Psoas muscle (tissue), 8 donors: ENCODE measurements around the gene USP30. TPM values are rescaled to one million over a fixed set of nuclear protein-coding genes. Genes with fewer than 3 reads are reported as not detected.

Experiments
- ATAC-seq, 4 donors: fragments of 200-7000 bp; cut with Tn5 transposase; one replicate each; pipeline ENCODE4 v1.9.1; 2020; ENCODE audit warnings: moderate library complexity in 3 of 4, mild to moderate bottlenecking in 2 of 4
- DNase-seq, 2 donors: peaks; one replicate each; pipeline ENCODE4 v3.0.0-alpha.2; 2020
- H3K27ac ChIP-seq: fragments of 200-600 bp; one replicate; pipeline ENCODE4 v1.8.0; 2022
- H3K27me3 ChIP-seq, 3 donors: fragments of 200-600 bp in 1 of 3; one replicate each; pipeline versions ENCODE4 v1.6.1 to v1.8.0; 2013 to 2022; ENCODE audit warnings: low read length in 2 of 3, mild to moderate bottlenecking in 2 of 3, moderate library complexity in 1 of 3; ENCODE audit not compliant: insufficient read depth in 3 of 3
- H3K36me3 ChIP-seq, 2 donors: fragments of 200-600 bp in 1 of 2; one replicate each; pipeline versions ENCODE4 v1.6.1 to v1.8.0; 2013 to 2022; ENCODE audit warnings: low read depth in 1 of 2, mild to moderate bottlenecking in 1 of 2, moderate library complexity in 1 of 2; ENCODE audit not compliant: insufficient read depth in 1 of 2
- H3K4me1 ChIP-seq: fragments of 200-600 bp; one replicate; pipeline ENCODE4 v1.8.0; 2022
- H3K4me3 ChIP-seq: fragments of 200-600 bp; one replicate; pipeline ENCODE4 v1.8.0; 2022; ENCODE audit warnings: mild to moderate bottlenecking
- H3K9me3 ChIP-seq: fragments of 200-600 bp; one replicate; pipeline ENCODE4 v1.8.0; 2022
- CTCF ChIP-seq: fragments of 200-600 bp; IDR thresholded peaks from one replicate; pipeline ENCODE4 v1.8.0; 2022; ENCODE audit warnings: antibody characterized with exemption
- WGBS, 3 donors: extraction: QIAGEN DNeasy Blood & Tissue Kit; methylation state at CpG; one replicate each; pipeline versions ENCODE4 v1.1.6 to v1.1.7; 2013; 5-methylcytosine and 5-hydroxymethylcytosine counted together
- intact Hi-C, 2 donors: fragments of 100-400 bp; cut with DNase I; formaldehyde crosslinking; loops; one replicate each; pipeline versions ENCODE4 v1.11.0 to v1.14.2; 2022
- polyA plus RNA-seq, 3 donors: library from polyadenylated mRNA; stranded (reverse); fragments of 200-250 nt; gene quantifications; one replicate each; pipeline ENCODE4 v1.2.3, GENCODE V29; 2013
- total RNA-seq, 4 donors: library from RNA; stranded (reverse); fragmentation: NEBNext Ultra II Directional in 2 of 4; extraction: Animal tissue kit (Norgen Biotek cat#: 25700) in 2 of 4; gene quantifications; one replicate each; pipeline versions ENCODE4 v1.2.1 to v1.2.4, GENCODE V29; 2021 to 2023
- donor health status: healthy with polysubstance abuse.
- donor health status: DM: no; HTN: no; CAD: no; lungs with moderate emphysema.
- donor health status: Bipolar disorder and iron deficiency.
- donor health status: healthy.
- donor health status: DM: yes; HTN: yes; CAD: no.
- donor health status: DM: no; HTN: no; CAD: no.
- donor health status: DM: no; HTN: no; CAD: no.
- donor health status: DM: yes; HTN: yes; CAD: no.

The USP30 gene
- total and polyA plus RNA-seq, 7 donors, result 4.7 to 14.6 (median 10.9) TPM

DNA sequence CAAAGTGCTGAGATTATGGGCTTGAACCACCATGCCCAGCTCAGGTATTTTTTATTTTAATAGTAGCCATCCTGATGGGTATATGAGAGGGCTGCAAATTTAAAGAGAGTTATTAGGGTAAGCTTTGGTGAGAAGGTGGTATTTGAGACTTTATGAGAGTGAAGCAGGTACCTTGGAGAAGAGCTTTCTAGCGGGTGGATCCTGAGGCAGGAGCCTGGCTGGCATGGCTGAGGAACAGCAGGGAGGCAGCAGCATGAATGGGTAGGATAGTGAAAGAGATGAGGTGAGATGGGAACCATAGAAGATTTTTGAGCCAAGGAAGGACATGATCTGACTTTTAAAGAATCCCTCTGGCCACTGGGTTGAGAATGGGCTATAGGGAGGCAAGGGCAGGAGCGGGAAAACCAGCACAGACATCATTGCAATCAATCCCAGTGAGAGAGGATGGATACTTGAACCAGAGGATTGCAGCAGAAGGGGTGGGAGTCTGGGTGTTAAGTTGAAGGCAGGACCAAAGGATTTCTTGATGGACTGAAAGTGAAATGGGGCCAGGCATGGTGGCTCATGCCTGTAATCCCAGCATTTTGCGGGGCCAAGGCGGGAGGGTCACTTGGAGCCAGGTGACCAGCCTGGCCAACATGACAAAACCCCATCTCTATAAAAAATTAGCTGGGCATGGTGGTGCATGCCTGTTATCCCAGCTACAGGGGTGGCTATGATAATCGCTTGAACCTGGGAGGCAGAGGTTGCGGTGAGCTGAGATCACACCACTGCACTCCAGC lies 37.2 kb upstream of the USP30 start:
- Histone ChIP-seq H3K27me3 (peaks cover 0 to 6% (median 0%) of the 10 kb centered on the region in 3 donors), H3K4me3 (no peak overlapping the region), H3K27ac (no peak overlapping the region), H3K4me1 (no peaks in the 10 kb centered on the region), H3K36me3 (no peaks in the 10 kb centered on the region), H3K9me3 (no peaks in the 10 kb centered on the region)
- DNase-seq, result no peak
- TF ChIP-seq CTCF, result no peak
- ATAC-seq, result no peak
- intact Hi-C loops, result no loop called here
- WGBS, 3 donors, result 86 to 91% (median 89%) methylated on average over 6 of the region's 6 CpGs

DNA sequence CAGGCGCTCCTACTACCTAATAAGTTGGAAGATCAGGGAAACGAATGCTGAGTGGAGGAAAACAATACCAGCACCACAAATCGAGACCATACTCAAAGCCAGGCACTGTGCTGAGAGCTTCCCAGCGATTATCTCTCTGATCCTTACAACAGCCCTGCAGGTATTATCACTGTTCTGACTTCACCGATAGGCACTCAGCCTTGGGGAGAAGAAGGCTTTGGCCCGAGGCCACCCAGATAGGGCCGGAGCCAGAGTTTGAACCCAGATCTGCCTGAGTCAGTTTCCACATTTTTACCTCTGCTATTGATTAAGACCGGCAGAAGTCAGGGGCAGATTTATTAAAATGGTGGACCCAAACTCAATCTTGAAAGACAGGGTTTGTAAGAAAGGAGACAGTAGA lies 36.4 kb upstream of the USP30 start:
- Histone ChIP-seq H3K9me3 (no peaks in the 10 kb centered on the region), H3K27ac (no peak overlapping the region), H3K27me3 (peaks cover 0 to 6% (median 0%) of the 10 kb centered on the region in 3 donors), H3K36me3 (no peaks in the 10 kb centered on the region), H3K4me3 (no peak overlapping the region), H3K4me1 (no peaks in the 10 kb centered on the region)
- no peak for TF ChIP-seq CTCF
- intact Hi-C loops, result no loop called here
- no peak for ATAC-seq
- WGBS, 3 donors, result 71 to 84% (median 74%) methylated on average over 8 of the region's 8 CpGs
- DNase-seq, result no peak

- intact Hi-C loops, result no loop called here
- H3K4me1 ChIP-seq, result no peaks in the 10 kb centered on the region
- peaks cover 0 to 6% (median 0%) of the 10 kb centered on the region in 3 donors for H3K27me3 ChIP-seq
- no peak overlapping the region for H3K4me3 ChIP-seq
- H3K27ac ChIP-seq, result no peak overlapping the region
- DNase-seq (no peak), ATAC-seq (no peak)
- TF ChIP-seq CTCF, result no peak
- 75 to 87% (median 79%) methylated on average over 6 of the region's 6 CpGs for WGBS, 3 donors
- no peaks in the 10 kb centered on the region for H3K36me3 ChIP-seq
- H3K9me3 ChIP-seq, result no peaks in the 10 kb centered on the region
Observed at GRCh38 chr12:109016978-109017377, 35.4 kb upstream of the USP30 start.

- 51 to 63% (median 55%) methylated on average over 4 of the region's 4 CpGs for WGBS, 3 donors
- TF ChIP-seq CTCF, result no peak
Observed at GRCh38 chr12:109018296-109018695, 34.1 kb upstream of the USP30 start.

More at GRCh38 chr12:109018296-109018695, 34.1 kb upstream of the USP30 start:
- H3K4me3 ChIP-seq, result no peak overlapping the region
- no peaks in the 10 kb centered on the region for H3K4me1 ChIP-seq
- intact Hi-C loops, result no loop called here
- peaks cover 0 to 6% (median 0%) of the 10 kb centered on the region in 3 donors for H3K27me3 ChIP-seq
- no peak overlapping the region for H3K27ac ChIP-seq
- no peaks in the 10 kb centered on the region for H3K9me3 ChIP-seq
- ATAC-seq (no peak), DNase-seq (no peak)
- H3K36me3 ChIP-seq, result no peaks in the 10 kb centered on the region
